ENCODE results near the gene PLEKHA6.

GRCh38 chr1:204380293-204380831 is 20.6 kb upstream of the PLEKHA6 start:
- TF ChIP-seq POLR2A (IDR thresholded peaks at IDR 0.05): no peak
- no peak for TF ChIP-seq CTCF (IDR thresholded peaks at IDR 0.05 in 4 of 5, conservative IDR thresholded peaks at IDR 0.05 in 1 of 5)
